DOHH2 (cell line): Measurements from ENCODE around the gene FARS2.
A peak's percentile ranks its signal among the peaks of the same experiment; 100 is the strongest.

Experiments used
- H3F3A ChIP-seq: fragments of 200-600 bp; sonication (generic), shearing (Covaris generic); 2 replicates; pipeline ENCODE4 v1.6.0; 2016; ENCODE audit warnings: antibody characterized with exemption, mild to moderate bottlenecking; ENCODE audit not compliant: control insufficient read depth, insufficient read depth
- H3K27ac ChIP-seq: fragments of 200-600 bp; sonication (generic); 2 replicates; pipeline ENCODE4 v1.5.1; 2014; ENCODE audit warnings: low read depth, mild to moderate bottlenecking, low read length, moderate library complexity
- H3K27me3 ChIP-seq: fragments of 200-600 bp; sonication (generic); 2 replicates; pipeline ENCODE4 v1.6.1; 2014; ENCODE audit warnings: mild to moderate bottlenecking, low read length, mixed read lengths; ENCODE audit not compliant: control insufficient read depth
- H3K36me3 ChIP-seq: fragments of 200-600 bp; sonication (generic); 2 replicates; pipeline ENCODE4 v1.6.1; 2014; ENCODE audit warnings: mild to moderate bottlenecking, low read length, moderate library complexity, mixed read lengths; ENCODE audit not compliant: control insufficient read depth
- H3K4me1 ChIP-seq: fragments of 200-600 bp; sonication (generic); 2 replicates; pipeline ENCODE4 v1.6.1; 2014; ENCODE audit warnings: mild to moderate bottlenecking, low read length, mixed read lengths; ENCODE audit not compliant: control insufficient read depth
- H3K4me2 ChIP-seq: fragments of 200-600 bp; sonication (generic); 2 replicates; pipeline ENCODE4 v1.6.0; 2014; ENCODE audit warnings: mild to moderate bottlenecking, low read length, moderate library complexity
- H3K4me3 ChIP-seq: fragments of 200-600 bp; sonication (generic); 2 replicates; pipeline ENCODE4 v1.5.1; 2014; ENCODE audit warnings: mild to moderate bottlenecking, low read length, mixed read lengths
- H3K79me2 ChIP-seq: fragments of 200-600 bp; sonication (generic); 2 replicates; pipeline ENCODE4 v1.6.1; 2014; ENCODE audit warnings: mild to moderate bottlenecking, low read length, mixed read lengths; ENCODE audit not compliant: control insufficient read depth
- H3K9me2 ChIP-seq: fragments of 200-600 bp; sonication (generic); replicated peaks from 2 replicates; pipeline ENCODE4 v1.6.1; 2014; ENCODE audit warnings: mild to moderate bottlenecking, low read length, mixed read lengths; ENCODE audit not compliant: control insufficient read depth
- H3K9me3 ChIP-seq: fragments of 200-600 bp; sonication (generic); 2 replicates; pipeline ENCODE4 v1.6.1; 2014; ENCODE audit warnings: antibody characterized with exemption, low read length, mixed read lengths; ENCODE audit not compliant: control insufficient read depth, insufficient read depth
- H4K20me1 ChIP-seq: fragments of 200-600 bp; sonication (generic); 2 replicates; pipeline ENCODE4 v1.6.0; 2014; ENCODE audit warnings: low read depth, mild to moderate bottlenecking, antibody characterized with exemption, low read length, moderate library complexity; ENCODE audit not compliant: control insufficient read depth, insufficient read depth
- EZH2phosphoT487 ChIP-seq: fragments of 200-600 bp; sonication (generic); IDR thresholded peaks from 2 replicates; pipeline ENCODE4 v1.6.1; 2017; ENCODE audit warnings: borderline replicate concordance, mild to moderate bottlenecking, antibody characterized with exemption, low read length, moderate library complexity, mixed read lengths
- TF ChIP-seq, protein P1 (sequence below): fragments of 200-600 bp; sonication (generic); IDR thresholded peaks from one replicate; pipeline ENCODE4 v1.5.1; 2014; ENCODE audit warnings: antibody characterized with exemption, mild to moderate bottlenecking, low read depth, low read length; ENCODE audit not compliant: poor library complexity, severe bottlenecking

FARS2 gene

DNA sequence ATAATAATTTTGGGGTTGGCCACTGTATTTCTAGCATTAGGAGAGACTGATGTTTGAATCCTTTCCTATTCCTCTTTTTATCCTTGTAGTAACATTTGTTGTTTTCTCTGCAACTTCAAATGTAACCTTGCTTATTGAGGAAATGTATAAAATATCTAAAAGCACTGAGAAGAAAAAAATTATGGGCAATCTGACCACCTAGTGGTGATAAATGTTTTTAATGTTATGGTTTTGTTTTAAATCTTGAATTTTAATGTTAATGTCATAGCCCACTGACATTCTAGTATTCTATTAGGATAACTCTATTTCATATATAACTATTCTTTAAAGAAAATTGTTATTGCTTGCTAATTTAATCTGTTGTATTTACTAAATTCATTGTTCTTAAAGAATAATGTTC, 134.4 kb downstream of the FARS2 start:
- Histone ChIP-seq H4K20me1 (peaks cover 7% of the 10 kb centered on the region; the same call in 1 of the 2 replicates), H3K4me1 (no peaks in the 10 kb centered on the region; the same call in 1 of the 2 replicates), H3K4me2 (no peak overlapping the region), H3K9me2 (no peaks in the 10 kb centered on the region), H3K4me3 (no peak overlapping the region), H3K79me2 (no peaks in the 10 kb centered on the region), H3K9me3 (no peaks in the 10 kb centered on the region), H3K27me3 (no peaks in the 10 kb centered on the region), H3F3A (peaks cover 5% of the 10 kb centered on the region; the same call in 1 of the 2 replicates), H3K36me3 (no peaks in the 10 kb centered on the region), H3K27ac (no peak overlapping the region)
- TF ChIP-seq EZH2phosphoT487, result no peak
- TF ChIP-seq, protein P1, sequence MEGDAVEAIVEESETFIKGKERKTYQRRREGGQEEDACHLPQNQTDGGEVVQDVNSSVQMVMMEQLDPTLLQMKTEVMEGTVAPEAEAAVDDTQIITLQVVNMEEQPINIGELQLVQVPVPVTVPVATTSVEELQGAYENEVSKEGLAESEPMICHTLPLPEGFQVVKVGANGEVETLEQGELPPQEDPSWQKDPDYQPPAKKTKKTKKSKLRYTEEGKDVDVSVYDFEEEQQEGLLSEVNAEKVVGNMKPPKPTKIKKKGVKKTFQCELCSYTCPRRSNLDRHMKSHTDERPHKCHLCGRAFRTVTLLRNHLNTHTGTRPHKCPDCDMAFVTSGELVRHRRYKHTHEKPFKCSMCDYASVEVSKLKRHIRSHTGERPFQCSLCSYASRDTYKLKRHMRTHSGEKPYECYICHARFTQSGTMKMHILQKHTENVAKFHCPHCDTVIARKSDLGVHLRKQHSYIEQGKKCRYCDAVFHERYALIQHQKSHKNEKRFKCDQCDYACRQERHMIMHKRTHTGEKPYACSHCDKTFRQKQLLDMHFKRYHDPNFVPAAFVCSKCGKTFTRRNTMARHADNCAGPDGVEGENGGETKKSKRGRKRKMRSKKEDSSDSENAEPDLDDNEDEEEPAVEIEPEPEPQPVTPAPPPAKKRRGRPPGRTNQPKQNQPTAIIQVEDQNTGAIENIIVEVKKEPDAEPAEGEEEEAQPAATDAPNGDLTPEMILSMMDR, result peak; percentile 18

DNA sequence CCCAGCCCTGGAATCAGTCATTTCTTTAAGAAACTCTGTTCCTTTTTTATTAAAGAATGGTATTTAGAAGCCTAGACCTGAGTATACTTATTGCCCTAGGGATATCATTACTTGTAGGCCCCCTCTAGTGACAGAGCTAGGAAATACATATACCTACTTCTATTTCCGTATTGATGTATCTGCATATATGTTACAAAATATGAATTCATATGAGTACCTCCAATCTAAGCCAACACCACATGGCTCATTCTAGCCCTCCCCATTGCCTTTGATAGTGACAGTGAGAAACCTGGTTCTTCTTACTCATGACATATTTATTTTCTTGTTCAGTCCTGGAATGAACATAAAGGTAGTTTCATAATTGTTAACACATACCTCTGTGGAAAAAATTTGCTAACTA, 137.2 kb downstream of the FARS2 start:
- Histone ChIP-seq H3F3A (peaks cover 5% of the 10 kb centered on the region; the same call in 1 of the 2 replicates), H3K27me3 (no peaks in the 10 kb centered on the region), H3K36me3 (no peaks in the 10 kb centered on the region), H3K9me3 (no peaks in the 10 kb centered on the region), H4K20me1 (0 out of 2 replicates have a peak, but pooled peaks cover 4% of the 10 kb centered on the region), H3K79me2 (no peaks in the 10 kb centered on the region), H3K4me2 (no peak overlapping the region), H3K9me2 (no peaks in the 10 kb centered on the region), H3K4me1 (no peaks in the 10 kb centered on the region; the same call in 1 of the 2 replicates), H3K4me3 (no peak overlapping the region), H3K27ac (no peak overlapping the region)
- no peak for TF ChIP-seq EZH2phosphoT487
- TF ChIP-seq, protein P1, result peak; percentile 70

DNA sequence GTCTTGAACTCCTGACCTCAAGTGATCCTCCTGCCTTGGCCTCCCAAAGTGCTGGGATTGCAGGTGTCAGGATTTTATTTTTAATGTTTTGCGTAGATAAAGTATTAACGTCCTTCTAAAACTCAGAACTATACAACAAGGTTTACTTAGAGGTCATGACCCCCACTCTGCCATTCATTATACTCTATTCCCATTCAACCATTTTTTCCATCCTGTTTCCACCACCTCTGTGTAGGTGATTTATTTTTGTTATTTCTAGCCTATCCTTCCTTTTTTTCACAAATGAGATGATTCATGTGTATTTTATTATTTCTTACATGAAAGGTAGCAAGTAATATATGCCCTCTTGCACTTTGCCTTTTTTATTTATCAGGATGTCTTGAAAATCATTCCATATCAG, 138.1 kb downstream of the FARS2 start:
- Histone ChIP-seq H4K20me1 (0 out of 2 replicates have a peak, but pooled peaks cover 4% of the 10 kb centered on the region), H3K79me2 (no peaks in the 10 kb centered on the region), H3K27ac (no peak overlapping the region), H3K9me2 (no peaks in the 10 kb centered on the region), H3K4me1 (no peaks in the 10 kb centered on the region; the same call in 1 of the 2 replicates), H3K4me3 (no peak overlapping the region), H3K4me2 (no peak overlapping the region), H3K9me3 (no peaks in the 10 kb centered on the region), H3K36me3 (no peaks in the 10 kb centered on the region), H3F3A (peaks cover 5% of the 10 kb centered on the region; the same call in 1 of the 2 replicates), H3K27me3 (no peaks in the 10 kb centered on the region)
- TF ChIP-seq, protein P1, result no peak
- TF ChIP-seq EZH2phosphoT487, result no peak
